H4 (cell line): ENCODE measurements around the gene EVI5. TPM values are rescaled to one million over a fixed set of nuclear protein-coding genes. Genes with fewer than 3 reads are reported as not detected.

Experiments
- DNase-seq: peaks from one replicate; pipeline ENCODE4 v3.0.0-alpha.2; 2015; ENCODE audit warnings: low spot score
- total RNA-seq: library from RNA; depleted of rRNA; stranded (reverse); fragments of >200 nt; shearing (Covaris generic); gene quantifications from 2 replicates; pipeline ENCODE4 v1.2.3, GENCODE V29; 2014; rRNA removed

The EVI5 gene
- total RNA-seq, 1 experiment from 2014 or later: 3.9 TPM

GRCh38 chr1:92459871-92460320, 325.0 kb downstream of the EVI5 start:
- no peak for DNase-seq

Other genes with a start within 250 kb of the EVI5 start
- gene RPL5, start 46.9 kb upstream of the EVI5 start, total RNA-seq: 1,286 and 1,398 TPM in 2 replicates
- gene DIPK1A, start 176.4 kb upstream of the EVI5 start, total RNA-seq: 22.2 and 25.7 TPM in 2 replicates